Measurements from ENCODE around the gene ATRN.
A peak's percentile ranks its signal among the peaks of the same experiment; 100 is the strongest.

Gene ATRN

GRCh38 chr20:3678856-3679720 lies 208.3 kb downstream of the ATRN start:
- DNase-seq (ENCODE audit: extremely low read depth, low read depth): no peak
- TF ChIP-seq CTCF (IDR thresholded peaks at IDR 0.05; ENCODE audit: low read depth, low read length): no peak

GRCh38 chr20:3679749-3680700 lies 209.2 kb downstream of the ATRN start:
- no peak for TF ChIP-seq CTCF (IDR thresholded peaks at IDR 0.05; ENCODE audit: low read depth, low read length)
- DNase-seq (ENCODE audit: extremely low read depth, low read depth): peak; percentile 81

- DNase-seq (ENCODE audit: extremely low read depth, low read depth): no peak
- no peak for TF ChIP-seq CTCF (IDR thresholded peaks at IDR 0.05; ENCODE audit: low read depth, low read length)
Observed at GRCh38 chr20:3680701-3681351, 210.0 kb downstream of the ATRN start.

GRCh38 chr20:3681352-3681930 lies 210.6 kb downstream of the ATRN start:
- no peak for TF ChIP-seq CTCF (IDR thresholded peaks at IDR 0.05; ENCODE audit: low read depth, low read length)
- DNase-seq (ENCODE audit: extremely low read depth, low read depth): no peak

GRCh38 chr20:3681931-3682781 lies 211.3 kb downstream of the ATRN start, which contains the start of gene ADAM33:
TSS of gene ADAM33 (minus strand) at chr20:3682010. CDS start at chr20:3682004, 6 bp downstream.
- TF ChIP-seq CTCF (IDR thresholded peaks at IDR 0.05; ENCODE audit: low read depth, low read length): no peak
- no peak for DNase-seq (ENCODE audit: extremely low read depth, low read depth)

GRCh38 chr20:3685341-3685740 lies 214.5 kb downstream of the ATRN start:
- no peak for DNase-seq (ENCODE audit: extremely low read depth, low read depth)
- TF ChIP-seq CTCF (IDR thresholded peaks at IDR 0.05; ENCODE audit: low read depth, low read length): no peak
